COLO668 (cell line): Measurements from ENCODE around the gene CRACR2A.

ENCODE experiments used
- DNase-seq: peaks from one replicate; lab custom pipeline; 2025; ENCODE audit not compliant: unreplicated experiment; lab: John Stamatoyannopoulos, UW

Gene CRACR2A

GRCh38 chr12:3651585-3652424 lies 101.1 kb downstream of the CRACR2A start:
- DNase-seq, result no peak

- no peak for DNase-seq
These were observed 105.4 kb downstream of the CRACR2A start for GRCh38 chr12:3647504-3647903.

GRCh38 chr12:3646561-3647241 lies 106.2 kb downstream of the CRACR2A start:
- DNase-seq, result no peak

- no peak for DNase-seq
These were observed 107.8 kb downstream of the CRACR2A start for GRCh38 chr12:3645091-3645490.

GRCh38 chr12:3644104-3644503 lies 108.8 kb downstream of the CRACR2A start:
- no peak for DNase-seq

GRCh38 chr12:3641428-3642018 lies 111.4 kb downstream of the CRACR2A start:
- no peak for DNase-seq

- no peak for DNase-seq
These were observed 116.6 kb downstream of the CRACR2A start for GRCh38 chr12:3636328-3636727.

- no peak for DNase-seq
These were observed 118.6 kb downstream of the CRACR2A start for GRCh38 chr12:3634348-3634747.

GRCh38 chr12:3633396-3633795 lies 119.5 kb downstream of the CRACR2A start:
- no peak for DNase-seq

- no peak for DNase-seq
These were observed 120.2 kb downstream of the CRACR2A start for GRCh38 chr12:3632754-3633153.

GRCh38 chr12:3632256-3632655 lies 120.7 kb downstream of the CRACR2A start:
- no peak for DNase-seq

GRCh38 chr12:3631759-3632158 lies 121.2 kb downstream of the CRACR2A start:
- DNase-seq, result no peak

GRCh38 chr12:3631272-3631637 lies 121.7 kb downstream of the CRACR2A start:
- no peak for DNase-seq

- DNase-seq, result no peak
These were observed 122.2 kb downstream of the CRACR2A start for GRCh38 chr12:3630621-3631271.

- no peak for DNase-seq
These were observed 122.8 kb downstream of the CRACR2A start for GRCh38 chr12:3630111-3630510.

- no peak for DNase-seq
These were observed 123.7 kb downstream of the CRACR2A start for GRCh38 chr12:3629057-3629830.

GRCh38 chr12:3628629-3629028 lies 124.3 kb downstream of the CRACR2A start:
- DNase-seq, result no peak

- no peak for DNase-seq
These were observed 125.6 kb downstream of the CRACR2A start for GRCh38 chr12:3627336-3627735.

- DNase-seq, result no peak
These were observed 128.6 kb downstream of the CRACR2A start for GRCh38 chr12:3624273-3624672.

GRCh38 chr12:3622822-3623690 lies 129.9 kb downstream of the CRACR2A start:
- DNase-seq, result no peak
